K562 (cell line): Measurements from ENCODE around the gene TMEM60. TPM values are rescaled to one million over a fixed set of nuclear protein-coding genes. Genes with fewer than 3 reads are reported as not detected.

Experiments
- ATAC-seq: fragments of 200-7000 bp; cut with Tn5 transposase; 3 replicates; pipeline ENCODE4 v1.9.1; 2020; ENCODE audit warnings: moderate library complexity
- BruUV-seq: library from RNA; stranded (reverse); fragments of 400-500 nt; replicated peaks from 2 replicates; lab custom pipeline; 2021; lab: Mats Ljungman, UMichigan
- CTCF ChIA-PET: fragments of 300-600 bp; formaldehyde crosslinking; extraction: SDS; loops from one replicate; lab custom pipeline; 2021; ENCODE audit warnings: low intra/inter-chr PET ratio; lab: Yijun Ruan, JAX
- POLR2A ChIA-PET: fragments of 300-600, 350-650 bp; sonication (Branson Sonifier 250); formaldehyde crosslinking; extraction: SDS; loops from one replicate; lab custom pipeline; 2021; ENCODE audit warnings: antibody characterized with exemption, inconsistent platforms; lab: Yijun Ruan, JAX
- DNase-seq, 4 experiments: peaks; one replicate each; pipeline versions ENCODE4 v3.0.0 to v3.0.0-alpha.2; 2011 to 2018; ENCODE audit warnings: low spot score in 3 of 4, mixed read lengths in 3 of 4; ENCODE audit errors: extremely low read depth in 1 of 4
- FAIRE-seq: peaks from 2 replicates; lab custom pipeline; 2011; peaks lifted over from hg19 to GRCh38; lab: Jason Lieb, UNC
- H2AFZ ChIP-seq: 2 replicates; pipeline ENCODE4 v1.6.0; 2011; ENCODE audit warnings: low read depth, low read length, control low read depth, inconsistent platforms
- H3K27ac ChIP-seq: fragments of 200-600 bp; 3 replicates; pipeline ENCODE4 v1.8.0; 2011; ENCODE audit warnings: low read depth, mild to moderate bottlenecking, control low read depth, inconsistent platforms, low read length, moderate library complexity, mixed read lengths; ENCODE audit errors: extremely low read depth
- H3K27me3 ChIP-seq, 2 experiments: fragments of 300-600 bp in 1 of 2; 2 replicates in 1 of 2; 3 replicates in 1 of 2; pipeline versions ENCODE4 v1.6.0 to v1.8.0; 2011; ENCODE audit warnings: inconsistent platforms in 2 of 2, low read length in 2 of 2, mild to moderate bottlenecking in 1 of 2, mixed read lengths in 1 of 2, moderate library complexity in 1 of 2; ENCODE audit not compliant: control insufficient read depth in 2 of 2, insufficient read depth in 2 of 2
- H3K36me3 ChIP-seq: fragments of 300-600 bp; 3 replicates; pipeline ENCODE4 v1.8.0; 2011; ENCODE audit warnings: mild to moderate bottlenecking, low read length, inconsistent platforms; ENCODE audit not compliant: control insufficient read depth, insufficient read depth
- H3K4me1 ChIP-seq, 2 experiments: fragments of 200-600 bp in 1 of 2; replicated peaks in 1 of 2; 2 replicates in 1 of 2; 3 replicates in 1 of 2; pipeline versions ENCODE4 v1.5.1 to v1.8.0; 2011; ENCODE audit warnings: inconsistent platforms in 2 of 2, low read length in 2 of 2, mild to moderate bottlenecking in 1 of 2, mixed read lengths in 1 of 2, moderate library complexity in 1 of 2; ENCODE audit not compliant: control insufficient read depth in 2 of 2, insufficient read depth in 2 of 2
- H3K4me2 ChIP-seq: 2 replicates; pipeline ENCODE4 v1.6.1; 2011; ENCODE audit warnings: low read length, control low read depth, inconsistent platforms, mixed read lengths; ENCODE audit not compliant: insufficient read depth
- H3K4me3 ChIP-seq: fragments of 200-600 bp; sonication (generic), shearing (Covaris generic); 2 replicates; pipeline ENCODE4 v1.5.1; 2016; ENCODE audit warnings: control low read depth, inconsistent platforms
- H3K79me2 ChIP-seq: fragments of 200-600 bp; 3 replicates; pipeline ENCODE4 v1.8.0; 2011; ENCODE audit warnings: low read length, inconsistent platforms; ENCODE audit not compliant: control insufficient read depth, insufficient read depth
- H3K9ac ChIP-seq, 2 experiments: 2 replicates each; pipeline versions ENCODE4 v1.6.0 to v1.6.1; 2011; ENCODE audit warnings: low read depth in 2 of 2, low read length in 2 of 2, control low read depth in 1 of 2, inconsistent platforms in 1 of 2, mild to moderate bottlenecking in 1 of 2, mixed read lengths in 1 of 2; ENCODE audit not compliant: insufficient read depth in 1 of 2
- H3K9me1 ChIP-seq: one replicate; pipeline ENCODE4 v1.6.0; 2011; ENCODE audit warnings: inconsistent platforms, mild to moderate bottlenecking, low read length, moderate library complexity; ENCODE audit not compliant: control insufficient read depth, insufficient read depth
- H3K9me3 ChIP-seq: replicated peaks from 2 replicates; pipeline ENCODE4 v1.5.1; 2011; ENCODE audit warnings: low read depth, low read length, inconsistent platforms; ENCODE audit not compliant: control insufficient read depth, insufficient read depth
- H4K20me1 ChIP-seq: replicated peaks from 2 replicates; pipeline ENCODE4 v1.6.1; 2011; ENCODE audit warnings: low read length, inconsistent platforms, mixed read lengths; ENCODE audit not compliant: control insufficient read depth, insufficient read depth
- FOXO4 ChIP-seq: fragments of 450-650 bp; formaldehyde crosslinking; IDR thresholded peaks from 2 replicates; pipeline ENCODE4 v1.4.0; 2020; ENCODE audit warnings: mild to moderate bottlenecking, moderate library complexity
- HNRNPK ChIP-seq: fragments of 200-400 bp; formaldehyde crosslinking; IDR thresholded peaks from one replicate; pipeline ENCODE4 v1.6.1; 2018; ENCODE audit warnings: mild to moderate bottlenecking, low read depth, low read length; ENCODE audit not compliant: poor library complexity, severe bottlenecking
- HNRNPUL1 ChIP-seq: fragments of 200-400 bp; formaldehyde crosslinking; IDR thresholded peaks from 2 replicates; pipeline ENCODE4 v1.6.1; 2017; ENCODE audit warnings: low read length
- PCBP1 ChIP-seq: fragments of 200-400 bp; formaldehyde crosslinking; IDR thresholded peaks from 2 replicates; pipeline ENCODE4 v1.6.1; 2018; ENCODE audit warnings: mild to moderate bottlenecking, low read depth, low read length; ENCODE audit not compliant: poor library complexity, severe bottlenecking
- PCBP2 ChIP-seq: fragments of 200-400 bp; formaldehyde crosslinking; IDR thresholded peaks from 2 replicates; pipeline ENCODE4 v1.6.1; 2018; ENCODE audit warnings: low read length, low read depth, mild to moderate bottlenecking, moderate library complexity; ENCODE audit not compliant: poor library complexity, severe bottlenecking
- ZNF232 ChIP-seq: sonication (generic); formaldehyde crosslinking; IDR thresholded peaks from 2 replicates; pipeline ENCODE4 v1.8.0; 2022; ENCODE audit warnings: mild to moderate bottlenecking, missing genetic modification reagents
- ZNF408 ChIP-seq: fragments of 250-450 bp; sonication (Bioruptor Pico); IDR thresholded peaks from 2 replicates; pipeline ENCODE4 v1.4.0; 2020; ENCODE audit warnings: low read depth, mild to moderate bottlenecking, moderate library complexity
- whole genome bisulfite sequencing: fragments of 100-300 bp; shearing (Covaris generic); methylation state at CpG from one replicate; pipeline ENCODE4 v1.1.6; 2016; ENCODE audit warnings: low coverage, mixed read lengths; ENCODE audit not compliant: insufficient coverage; ENCODE audit errors: missing lambda C conversion rate; 5-methylcytosine and 5-hydroxymethylcytosine counted together
- in situ Hi-C: fragments of 300-500 bp; cut with MboI; formaldehyde crosslinking; loops from 4 replicates; pipeline ENCODE4 v1.15.0; 2018; ENCODE audit warnings: inconsistent platforms, mixed read lengths
- intact Hi-C: fragments of 100-400 bp; cut with micrococcal nuclease; formaldehyde crosslinking; loops from 2 replicates; pipeline ENCODE4 v1.14.2; 2022
- polyA plus RNA-seq, 8 experiments: library from polyadenylated mRNA; depleted of rRNA in 4 of 8; stranded (reverse) in 5 of 8; unstranded in 3 of 8; fragments of >200 nt; fragmentation: Nextera tagmentation in 2 of 8; fragmentation: Illumina TruSeq in 1 of 8; extraction: Ambion mirVana in 2 of 8; extraction: Trizol in 1 of 8; gene quantifications; 2 replicates each; pipeline versions ENCODE4 v1.2.1 to v1.2.3, GENCODE V29; 2011 to 2014; ENCODE audit warnings: inconsistent platforms in 1 of 8, missing spikeins in 1 of 8
- total RNA-seq, 7 experiments: library from RNA; depleted of rRNA in 6 of 7; stranded (reverse); fragments of >200 nt in 6 of 7; fragmentation: Illumina TruSeq in 2 of 7; extraction: Trizol in 2 of 7; gene quantifications; 2 replicates each; pipeline versions ENCODE4 v1.2.1 to v1.2.3, GENCODE V29; 2011 to 2021; ENCODE audit warnings: low replicate concordance in 1 of 7

TMEM60 gene
- total and polyA plus RNA-seq, 9 of the 15 experiments (the other 6 are each of a cell fraction or from before 2014, with no cell fraction given): 12.5 to 140 (median 38.4) TPM

GRCh38 chr7:77766801-77767605, 31.2 kb downstream of the TMEM60 start:
- ATAC-seq (no peak), DNase-seq (no peak), FAIRE-seq (peak; percentile 19)
- H3K27ac ChIP-seq: no peak overlapping the region
- H3K79me2 ChIP-seq: peaks cover 38% of the 10 kb centered on the region
- H3K36me3 ChIP-seq: peaks cover 34% of the 10 kb centered on the region
- H3K4me1 ChIP-seq: peaks cover 0 to 4% of the 10 kb centered on the region in 2 experiments; a peak in 1 of 5 replicates
- peak; percentile 93 for TF ChIP-seq PCBP2
- TF ChIP-seq HNRNPUL1: no peak
- no peak for TF ChIP-seq FOXO4 (CRISPR knock-in tag)
- TF ChIP-seq ZNF408 (CRISPR knock-in tag): no peak
- TF ChIP-seq PCBP1: peak; percentile 95
- no peak for TF ChIP-seq ZNF232 (CRISPR knock-in tag)
- TF ChIP-seq HNRNPK: peak; percentile 98
- H3K9me3 ChIP-seq: no peaks in the 10 kb centered on the region
- H3K9ac ChIP-seq: no peak overlapping the region
- no TSS peak for BruUV-seq
- 90% methylated on average over 6 of the region's 6 CpGs for WGBS
- no peaks in the 10 kb centered on the region; the same call in 1 of the 2 replicates for H4K20me1 ChIP-seq
- POLR2A ChIA-PET: no interaction called here
- H3K4me2 ChIP-seq: no peak overlapping the region
- no peaks in the 10 kb centered on the region for H3K27me3 ChIP-seq
- H3K9me1 ChIP-seq: no peaks in the 10 kb centered on the region
- CTCF ChIA-PET: no interaction called here
- H2AFZ ChIP-seq: no peak overlapping the region
- intact Hi-C loops: no loop called here
- in situ Hi-C loops: no loop called here
- no peak overlapping the region for H3K4me3 ChIP-seq
